ENCODE measurements around the gene PCDHA11.
"Not testable (repeated sequence)": the region's sequence is repeated elsewhere in the genome, so short reads cannot be mapped to it uniquely, and the experiment has no call there.

The PCDHA11 gene

DNA sequence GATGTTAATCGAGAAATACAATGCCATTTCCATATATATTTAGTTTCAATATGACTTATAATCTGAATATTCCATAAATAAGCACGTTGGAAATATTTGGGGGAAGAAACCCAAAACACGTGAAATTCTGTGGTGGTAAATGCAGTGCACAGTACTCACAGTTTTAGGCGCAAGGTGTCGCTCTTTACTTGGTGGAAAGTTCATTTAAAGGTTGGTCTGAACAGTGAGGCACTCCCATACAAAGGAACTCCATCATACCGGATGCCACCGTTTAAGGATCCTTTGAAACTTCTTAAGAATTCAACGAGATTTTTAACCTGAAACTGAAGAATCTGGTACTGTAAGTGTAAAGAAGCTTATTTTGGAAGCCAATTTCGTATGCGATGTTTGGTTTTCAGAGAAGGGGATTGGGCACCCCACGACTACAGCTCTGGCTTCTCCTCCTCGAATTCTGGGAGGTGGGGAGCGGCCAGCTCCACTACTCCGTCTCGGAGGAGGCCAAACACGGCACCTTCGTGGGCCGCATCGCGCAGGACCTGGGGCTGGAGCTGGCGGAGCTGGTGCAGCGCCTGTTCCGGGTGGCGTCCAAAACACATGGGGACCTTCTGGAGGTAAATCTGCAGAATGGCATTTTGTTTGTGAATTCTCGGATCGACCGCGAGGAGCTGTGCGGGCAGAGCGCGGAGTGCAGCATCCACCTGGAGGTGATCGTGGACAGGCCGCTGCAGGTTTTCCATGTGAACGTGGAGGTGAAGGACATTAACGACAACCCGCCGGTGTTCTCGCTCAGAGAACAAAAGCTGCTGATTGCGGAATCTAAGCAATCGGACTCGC is at the start of gene PCDHA11:
PCDHA11 (plus strand) TSS at position 237 of the 834 bp plus-strand sequence; CDS start at position 384, 147 bp downstream.
- peak; percentile 16 for DNase-seq

- no peak for DNase-seq
These were observed 47.1 kb upstream of the PCDHA11 start, which contains the start of gene PCDHA5 for GRCh38 chr5:140821375-140822280. Gene PCDHA5 (plus strand): TSS chr5:140821613.

- no peak for DNase-seq
These were observed 46.5 kb upstream of the PCDHA11 start for GRCh38 chr5:140822281-140822629.

- DNase-seq = not testable (repeated sequence)
These were observed 45.8 kb upstream of the PCDHA11 start for GRCh38 chr5:140822969-140823368.

- no peak for DNase-seq
These were observed 45.3 kb upstream of the PCDHA11 start for GRCh38 chr5:140823475-140823874.

GRCh38 chr5:140827704-140828361 is 40.9 kb upstream of the PCDHA11 start, which contains the start of gene PCDHA6:
Gene PCDHA6 (plus strand): TSS chr5:140827960. CDS start chr5:140828092, 132 bp downstream.
- DNase-seq = no peak

- no peak for DNase-seq
These were observed 40.4 kb upstream of the PCDHA11 start for GRCh38 chr5:140828362-140828737.

- not testable (repeated sequence) for DNase-seq
These were observed 39.0 kb upstream of the PCDHA11 start for GRCh38 chr5:140829511-140830501.

- DNase-seq = no peak
These were observed 34.8 kb upstream of the PCDHA11 start, which contains the start of gene PCDHA7 for GRCh38 chr5:140833993-140834392. Gene PCDHA7 (plus strand): TSS chr5:140834269. CDS start chr5:140834384, 115 bp downstream.

DNA sequence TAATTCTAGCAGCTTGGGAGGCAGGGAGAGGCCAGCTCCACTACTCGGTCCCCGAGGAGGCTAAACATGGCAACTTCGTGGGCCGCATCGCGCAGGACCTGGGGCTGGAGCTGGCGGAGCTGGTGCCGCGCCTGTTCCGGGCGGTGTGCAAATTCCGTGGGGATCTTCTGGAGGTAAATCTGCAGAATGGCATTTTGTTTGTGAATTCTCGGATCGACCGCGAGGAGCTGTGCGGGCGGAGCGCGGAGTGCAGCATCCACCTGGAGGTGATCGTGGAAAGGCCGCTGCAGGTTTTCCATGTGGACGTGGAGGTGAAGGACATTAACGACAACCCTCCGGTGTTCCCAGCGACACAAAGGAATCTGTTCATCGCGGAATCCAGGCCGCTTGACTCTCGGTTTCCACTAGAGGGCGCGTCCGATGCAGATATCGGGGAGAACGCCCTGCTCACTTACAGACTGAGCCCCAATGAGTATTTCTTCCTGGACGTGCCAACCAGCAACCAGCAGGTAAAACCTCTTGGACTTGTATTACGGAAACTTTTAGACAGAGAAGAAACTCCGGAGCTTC is 34.2 kb upstream of the PCDHA11 start:
- not testable (repeated sequence) for DNase-seq

DNA sequence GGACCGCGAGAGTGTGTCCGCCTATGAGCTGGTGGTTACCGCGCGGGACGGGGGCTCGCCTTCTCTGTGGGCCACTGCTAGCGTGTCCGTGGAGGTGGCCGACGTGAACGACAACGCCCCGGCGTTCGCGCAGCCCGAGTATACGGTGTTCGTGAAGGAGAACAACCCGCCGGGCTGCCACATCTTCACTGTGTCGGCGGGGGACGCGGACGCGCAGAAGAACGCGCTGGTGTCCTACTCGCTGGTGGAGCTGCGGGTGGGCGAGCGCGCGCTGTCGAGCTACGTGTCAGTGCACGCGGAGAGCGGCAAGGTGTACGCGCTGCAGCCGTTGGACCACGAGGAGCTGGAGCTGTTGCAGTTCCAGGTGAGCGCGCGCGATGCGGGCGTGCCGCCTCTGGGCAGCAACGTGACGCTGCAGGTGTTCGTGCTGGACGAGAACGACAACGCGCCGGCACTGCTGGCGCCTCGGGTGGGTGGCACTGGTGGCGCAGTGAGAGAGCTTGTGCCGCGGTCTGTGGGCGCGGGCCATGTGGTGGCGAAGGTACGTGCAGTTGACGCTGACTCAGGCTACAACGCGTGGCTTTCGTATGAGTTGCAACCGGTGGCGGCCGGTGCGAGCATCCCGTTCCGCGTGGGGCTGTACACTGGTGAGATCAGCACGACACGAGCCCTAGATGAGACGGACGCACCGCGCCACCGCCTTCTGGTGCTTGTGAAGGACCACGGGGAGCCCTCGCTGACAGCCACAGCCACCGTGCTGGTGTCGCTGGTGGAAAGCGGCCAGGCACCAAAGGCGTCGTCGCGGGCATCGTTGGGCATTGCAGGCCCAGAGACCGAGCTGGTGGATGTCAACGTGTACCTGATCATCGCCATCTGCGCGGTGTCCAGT is 32.9 kb upstream of the PCDHA11 start:
- no peak for DNase-seq

GRCh38 chr5:140840978-140841962 is 27.5 kb upstream of the PCDHA11 start, which contains the start of gene PCDHA8:
Gene PCDHA8 (plus strand): TSS chr5:140841187. CDS start chr5:140841322, 135 bp downstream.
- peak; percentile 32 for DNase-seq

DNA sequence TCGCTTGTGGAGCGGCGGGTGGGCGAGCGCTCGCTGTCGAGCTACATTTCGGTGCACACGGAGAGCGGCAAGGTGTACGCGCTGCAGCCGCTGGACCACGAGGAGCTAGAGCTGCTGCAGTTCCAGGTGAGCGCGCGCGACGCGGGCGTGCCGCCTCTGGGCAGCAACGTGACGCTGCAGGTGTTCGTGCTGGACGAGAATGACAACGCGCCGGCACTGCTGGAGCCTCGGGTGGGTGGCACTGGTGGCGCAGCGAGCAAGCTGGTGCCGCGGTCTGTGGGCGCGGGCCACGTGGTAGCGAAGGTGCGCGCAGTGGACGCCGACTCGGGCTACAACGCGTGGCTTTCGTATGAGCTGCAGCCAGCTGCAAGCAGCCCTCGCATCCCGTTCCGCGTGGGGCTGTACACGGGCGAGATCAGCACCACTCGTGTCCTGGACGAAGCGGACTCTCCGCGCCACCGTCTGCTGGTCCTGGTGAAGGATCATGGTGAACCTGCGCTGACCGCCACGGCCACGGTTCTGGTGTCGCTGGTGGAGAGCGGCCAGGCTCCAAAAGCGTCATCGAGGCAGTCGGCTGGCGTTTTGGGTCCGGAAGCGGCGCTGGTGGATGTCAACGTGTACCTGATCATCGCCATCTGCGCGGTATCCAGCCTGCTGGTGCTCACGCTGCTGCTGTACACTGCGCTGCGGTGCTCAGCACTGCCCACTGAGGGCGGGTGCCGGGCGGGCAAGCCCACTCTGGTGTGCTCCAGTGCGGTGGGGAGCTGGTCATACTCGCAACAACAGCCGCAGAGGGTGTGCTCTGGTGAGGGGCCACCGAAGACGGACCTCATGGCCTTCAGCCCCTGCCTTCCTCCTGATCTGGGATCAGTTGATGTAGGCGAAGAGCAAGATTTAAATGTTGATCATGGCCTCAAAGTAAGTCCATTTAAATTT is 25.7 kb upstream of the PCDHA11 start:
- DNase-seq = no peak

GRCh38 chr5:140848139-140849102 is 20.3 kb upstream of the PCDHA11 start, which contains the start of gene PCDHA9:
Gene PCDHA9 (plus strand): TSS chr5:140848382. CDS start chr5:140848496, 114 bp downstream.
- not testable (repeated sequence) for DNase-seq

DNA sequence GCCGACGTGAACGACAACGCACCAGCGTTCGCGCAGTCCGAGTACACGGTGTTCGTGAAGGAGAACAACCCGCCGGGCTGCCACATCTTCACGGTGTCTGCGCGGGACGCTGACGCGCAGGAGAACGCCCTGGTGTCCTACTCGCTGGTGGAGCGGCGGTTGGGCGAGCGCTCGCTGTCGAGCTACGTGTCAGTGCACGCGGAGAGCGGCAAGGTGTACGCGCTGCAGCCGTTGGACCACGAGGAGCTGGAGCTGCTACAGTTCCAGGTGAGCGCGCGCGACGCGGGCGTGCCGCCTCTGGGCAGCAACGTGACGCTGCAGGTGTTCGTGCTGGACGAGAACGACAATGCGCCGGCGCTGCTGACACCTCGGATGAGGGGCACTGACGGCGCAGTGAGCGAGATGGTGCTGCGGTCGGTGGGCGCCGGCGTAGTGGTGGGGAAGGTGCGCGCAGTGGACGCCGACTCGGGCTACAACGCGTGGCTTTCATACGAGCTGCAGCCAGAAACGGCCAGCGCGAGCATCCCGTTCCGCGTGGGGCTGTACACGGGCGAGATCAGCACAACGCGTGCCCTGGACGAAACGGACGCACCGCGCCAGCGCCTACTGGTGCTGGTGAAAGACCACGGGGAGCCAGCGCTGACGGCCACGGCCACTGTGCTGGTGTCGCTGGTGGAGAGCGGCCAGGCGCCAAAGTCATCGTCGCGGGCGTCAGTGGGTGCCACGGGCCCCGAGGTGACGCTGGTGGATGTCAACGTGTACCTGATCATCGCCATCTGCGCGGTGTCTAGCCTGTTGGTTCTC is 18.7 kb upstream of the PCDHA11 start:
- DNase-seq = not testable (repeated sequence)

All from NCI-H2029 (cell line).